Ishikawa (cell line): ENCODE measurements around the gene TNFRSF19.

ENCODE experiments used
- CEBPB ChIP-seq: IDR thresholded peaks from 2 replicates; pipeline ENCODE4 v1.6.1; 2012
- CREB1 ChIP-seq: IDR thresholded peaks from 2 replicates; pipeline ENCODE4 v1.6.1; 2012; ENCODE audit warnings: low read depth
- EGR1 ChIP-seq: IDR thresholded peaks from 2 replicates; pipeline ENCODE4 v1.6.1; 2012
- EP300 ChIP-seq: IDR thresholded peaks from 2 replicates; pipeline ENCODE4 v1.6.1; 2012; ENCODE audit warnings: borderline replicate concordance
- FOXM1 ChIP-seq: IDR thresholded peaks from 2 replicates; pipeline ENCODE4 v1.6.1; 2012; ENCODE audit warnings: low read depth, borderline replicate concordance
- MAX ChIP-seq: IDR thresholded peaks from 2 replicates; pipeline ENCODE4 v1.6.1; 2012
- NFIC ChIP-seq: IDR thresholded peaks from 2 replicates; pipeline ENCODE4 v1.6.1; 2012
- RAD21 ChIP-seq: IDR thresholded peaks from 2 replicates; pipeline ENCODE4 v1.6.1; 2012; ENCODE audit warnings: low read depth
- REST ChIP-seq: IDR thresholded peaks from 2 replicates; pipeline ENCODE4 v1.6.1; 2012; ENCODE audit warnings: low read depth, mild to moderate bottlenecking
- TAF1 ChIP-seq: IDR thresholded peaks from 2 replicates; pipeline ENCODE4 v1.6.1; 2012; ENCODE audit warnings: low read depth, mild to moderate bottlenecking
- TCF12 ChIP-seq: IDR thresholded peaks from 2 replicates; pipeline ENCODE4 v1.6.1; 2012; ENCODE audit warnings: low read depth
- TEAD4 ChIP-seq: IDR thresholded peaks from 2 replicates; pipeline ENCODE4 v1.6.1; 2012
- USF1 ChIP-seq: IDR thresholded peaks from 2 replicates; pipeline ENCODE4 v1.6.1; 2012
- YY1 ChIP-seq: IDR thresholded peaks from 2 replicates; pipeline ENCODE4 v1.6.1; 2012; ENCODE audit warnings: low read depth
- ZBTB7A ChIP-seq: IDR thresholded peaks from 2 replicates; pipeline ENCODE4 v1.6.1; 2012; ENCODE audit warnings: low read depth

Gene TNFRSF19

GRCh38 chr13:23711355-23711754, 141.1 kb downstream of the TNFRSF19 start:
- TF ChIP-seq EP300 (no peak), NFIC (no peak), CREB1 (no peak), RAD21 (no peak), USF1 (no peak), EGR1 (no peak), YY1 (no peak), MAX (no peak), ZBTB7A (no peak), TCF12 (no peak), TEAD4 (no peak), REST (no peak), CEBPB (no peak), TAF1 (no peak), FOXM1 (no peak)

- TF ChIP-seq FOXM1 (no peak), TAF1 (no peak), REST (no peak), EP300 (no peak), ZBTB7A (no peak), TEAD4 (no peak), YY1 (no peak), NFIC (no peak), CEBPB (no peak), CREB1 (no peak), TCF12 (no peak), RAD21 (no peak), EGR1 (no peak), USF1 (no peak), MAX (no peak)
These were observed 144.5 kb downstream of the TNFRSF19 start for GRCh38 chr13:23714672-23715071.

GRCh38 chr13:23715092-23715761, 145.0 kb downstream of the TNFRSF19 start:
- TF ChIP-seq NFIC (no peak), FOXM1 (no peak), TAF1 (no peak), TEAD4 (no peak), CEBPB (no peak), TCF12 (no peak), REST (no peak), EGR1 (no peak), ZBTB7A (no peak), YY1 (no peak), EP300 (no peak), USF1 (no peak), MAX (no peak), CREB1 (no peak), RAD21 (no peak)
